Ureter (tissue), 1 donor: ENCODE measurements around the gene CIROP. TPM values are rescaled to one million over a fixed set of nuclear protein-coding genes. Genes with fewer than 3 reads are reported as not detected.
"Not testable (repeated sequence)": the region's sequence is repeated elsewhere in the genome, so short reads cannot be mapped to it uniquely, and the experiment has no call there.

Experiments used
- DNase-seq: peaks from one replicate; pipeline ENCODE4 v3.0.0-alpha.2; 2020; ENCODE audit warnings: low spot score
- total RNA-seq: library from RNA; stranded (reverse); gene quantifications from one replicate; pipeline ENCODE4 v1.2.4, GENCODE V29; 2023
- donor health status: DM: yes; HTN: yes; CAD: no.

Gene CIROP
- total RNA-seq, 1 donor from 2014 or later, result not detected

- DNase-seq, result no peak
These were observed 8.8 kb upstream of the CIROP start for GRCh38 chr14:23113431-23114119.

GRCh38 chr14:23112359-23113178 is 7.8 kb upstream of the CIROP start:
- no peak for DNase-seq

GRCh38 chr14:23110579-23111365 is 6.0 kb upstream of the CIROP start:
- no peak for DNase-seq

GRCh38 chr14:23109769-23110168 is 5.0 kb upstream of the CIROP start:
- DNase-seq, result no peak

- DNase-seq, result not testable (repeated sequence)
These were observed 3.4 kb upstream of the CIROP start for GRCh38 chr14:23108169-23108568.

- not testable (repeated sequence) for DNase-seq
These were observed 2.8 kb upstream of the CIROP start for GRCh38 chr14:23107620-23108019.

GRCh38 chr14:23106747-23107045 is 1.9 kb upstream of the CIROP start:
- no peak for DNase-seq

GRCh38 chr14:23105348-23105824 is 597 bp upstream of the CIROP start:
- no peak for DNase-seq

- DNase-seq, result no peak
These were observed 659 bp downstream of the CIROP start for GRCh38 chr14:23104070-23104590.

- DNase-seq, result no peak
These were observed 1.2 kb downstream of the CIROP start for GRCh38 chr14:23103581-23103980.

GRCh38 chr14:23102801-23103200 is 2.0 kb downstream of the CIROP start:
- DNase-seq, result no peak

- DNase-seq, result no peak
These were observed 2.7 kb downstream of the CIROP start for GRCh38 chr14:23101986-23102625.

- DNase-seq, result no peak
These were observed 3.4 kb downstream of the CIROP start for GRCh38 chr14:23101213-23101970.

GRCh38 chr14:23099212-23099861 is 5.5 kb downstream of the CIROP start:
- DNase-seq, result no peak

- DNase-seq, result no peak
These were observed 7.0 kb downstream of the CIROP start for GRCh38 chr14:23097786-23098185.

GRCh38 chr14:23095196-23096108 is 9.3 kb downstream of the CIROP start, which contains the start of gene C14orf119:
Gene C14orf119 (plus strand): TSS chr14:23095505. CDS start chr14:23097659, 2,154 bp downstream.
- peak; percentile 100 for DNase-seq

GRCh38 chr14:23094666-23095195 is 10.1 kb downstream of the CIROP start, which contains the start of gene ACIN1:
Gene ACIN1 (minus strand): TSS chr14:23095136. CDS start chr14:23095112, 24 bp downstream.
- DNase-seq, result peak; percentile 78

- DNase-seq, result no peak
These were observed 10.7 kb downstream of the CIROP start for GRCh38 chr14:23093991-23094665.
